WTC11 (cell line): Measurements from ENCODE around the gene MAML2. TPM values are rescaled to one million over a fixed set of nuclear protein-coding genes. Genes with fewer than 3 reads are reported as not detected.

Experiments used
- ATAC-seq: fragments of 200-7000 bp; cut with Tn5 transposase; 2 replicates; pipeline ENCODE4 v1.10.0; 2021; ENCODE audit warnings: mild to moderate bottlenecking, moderate library complexity
- CTCF ChIA-PET: fragments of 300-600 bp; sonication (Branson Sonifier 250); formaldehyde crosslinking; loops from one replicate; lab custom pipeline; 2021; ENCODE audit warnings: antibody characterized with exemption; lab: Charles Lee
- POLR2A ChIA-PET: fragments of 350-600 bp; sonication (Branson Sonifier 250); formaldehyde crosslinking; loops from one replicate; lab custom pipeline; 2021; ENCODE audit warnings: antibody characterized with exemption; lab: Charles Lee
- DNase-seq: peaks from one replicate; pipeline ENCODE4 v3.0.0; 2021; ENCODE audit warnings: low spot score
- H3K27ac Mint-ChIP-seq: 2 replicates; pipeline ENCODE4 v1.8.0; 2021; ENCODE audit warnings: mixed read lengths
- H3K27me3 Mint-ChIP-seq: 2 replicates; pipeline ENCODE4 v1.8.0; 2021; ENCODE audit warnings: low read depth, mild to moderate bottlenecking, moderate library complexity, mixed read lengths
- H3K36me3 Mint-ChIP-seq: 2 replicates; pipeline ENCODE4 v1.8.0; 2021; ENCODE audit warnings: mixed read lengths
- H3K4me1 Mint-ChIP-seq: 2 replicates; pipeline ENCODE4 v1.8.0; 2022; ENCODE audit warnings: mixed read lengths
- H3K4me3 Mint-ChIP-seq: 2 replicates; pipeline ENCODE4 v1.8.0; 2021; ENCODE audit warnings: mild to moderate bottlenecking, moderate library complexity, mixed read lengths
- H3K9me3 Mint-ChIP-seq: 2 replicates; pipeline ENCODE4 v1.8.0; 2021; ENCODE audit warnings: mixed read lengths
- ATF1 ChIP-seq: sonication (generic); formaldehyde crosslinking; IDR thresholded peaks from 2 replicates; pipeline ENCODE4 v1.8.1; 2023; ENCODE audit warnings: mild to moderate bottlenecking, moderate library complexity, missing genetic modification reagents
- FOXJ3 ChIP-seq: sonication (generic); formaldehyde crosslinking; IDR thresholded peaks from 2 replicates; pipeline ENCODE4 v1.9.0; 2021; ENCODE audit warnings: missing genetic modification reagents, mild to moderate bottlenecking, borderline replicate concordance
- FOXP4 ChIP-seq: sonication (generic); formaldehyde crosslinking; IDR thresholded peaks from 2 replicates; pipeline ENCODE4 v1.8.0; 2022; ENCODE audit warnings: mild to moderate bottlenecking, missing genetic modification reagents
- GABPB1 ChIP-seq: sonication (generic); formaldehyde crosslinking; IDR thresholded peaks from 2 replicates; pipeline ENCODE4 v1.8.1; 2023; ENCODE audit warnings: mild to moderate bottlenecking, missing genetic modification reagents
- JAZF1 ChIP-seq: fragments of 250-450 bp; sonication (Bioruptor Pico); IDR thresholded peaks from 2 replicates; pipeline ENCODE4 v1.9.0; 2021; ENCODE audit warnings: moderate library complexity, mild to moderate bottlenecking, inconsistent platforms
- JUN ChIP-seq: sonication (generic); formaldehyde crosslinking; IDR thresholded peaks from 2 replicates; pipeline ENCODE4 v1.8.0; 2023; ENCODE audit warnings: mild to moderate bottlenecking, missing genetic modification reagents
- MLX ChIP-seq: sonication (generic); formaldehyde crosslinking; IDR thresholded peaks from 2 replicates; pipeline ENCODE4 v1.8.1; 2023; ENCODE audit warnings: mild to moderate bottlenecking, missing genetic modification reagents, moderate library complexity
- MXD4 ChIP-seq: fragments of 250-450 bp; sonication (Bioruptor Pico); IDR thresholded peaks from 2 replicates; pipeline ENCODE4 v1.8.0; 2021; ENCODE audit warnings: mild to moderate bottlenecking, moderate library complexity, borderline replicate concordance
- MYBL2 ChIP-seq: sonication (generic); formaldehyde crosslinking; IDR thresholded peaks from 2 replicates; pipeline ENCODE4 v1.8.1; 2023; ENCODE audit warnings: mild to moderate bottlenecking, moderate library complexity, missing genetic modification reagents
- NFYB ChIP-seq: sonication (generic); formaldehyde crosslinking; conservative IDR thresholded peaks from 2 replicates; pipeline ENCODE4 v1.8.0; 2022; ENCODE audit warnings: low read depth, missing genetic modification reagents
- OVOL2 ChIP-seq: fragments of 250-450 bp; sonication (Bioruptor Pico); IDR thresholded peaks from 2 replicates; pipeline ENCODE4 v1.9.0; 2021; ENCODE audit warnings: mild to moderate bottlenecking, borderline replicate concordance
- RELA ChIP-seq: sonication (generic); formaldehyde crosslinking; IDR thresholded peaks from 2 replicates; pipeline ENCODE4 v1.8.1; 2022; ENCODE audit warnings: missing genetic modification reagents, mild to moderate bottlenecking, borderline replicate concordance
- SMAD3 ChIP-seq: sonication (generic); formaldehyde crosslinking; IDR thresholded peaks from 2 replicates; pipeline ENCODE4 v1.8.0; 2022; ENCODE audit warnings: missing genetic modification reagents, mild to moderate bottlenecking, borderline replicate concordance
- SP1 ChIP-seq: sonication (generic); formaldehyde crosslinking; conservative IDR thresholded peaks from 2 replicates; pipeline ENCODE4 v1.8.1; 2022; ENCODE audit warnings: missing genetic modification reagents
- STAT6 ChIP-seq: sonication (generic); formaldehyde crosslinking; conservative IDR thresholded peaks from 2 replicates; pipeline ENCODE4 v1.8.1; 2023; ENCODE audit warnings: mild to moderate bottlenecking, low read depth, missing genetic modification reagents, moderate library complexity
- TCF7 ChIP-seq: sonication (generic); formaldehyde crosslinking; IDR thresholded peaks from 2 replicates; pipeline ENCODE4 v1.8.0; 2022; ENCODE audit warnings: mild to moderate bottlenecking, low read depth, missing genetic modification reagents, moderate library complexity
- TEAD4 ChIP-seq: sonication (generic); formaldehyde crosslinking; IDR thresholded peaks from 2 replicates; pipeline ENCODE4 v1.8.0; 2022; ENCODE audit warnings: mild to moderate bottlenecking, missing genetic modification reagents
- ZNF263 ChIP-seq: sonication (generic); formaldehyde crosslinking; IDR thresholded peaks from 2 replicates; pipeline ENCODE4 v1.8.1; 2022; ENCODE audit warnings: low read depth, mild to moderate bottlenecking, moderate library complexity, missing genetic modification reagents
- total RNA-seq: library from RNA; stranded (reverse); gene quantifications from 3 replicates; pipeline ENCODE4 v1.2.3, GENCODE V29; 2021

Gene MAML2
- total RNA-seq, 1 experiment from 2014 or later: 8.1 TPM

GRCh38 chr11:96254854-96255253 lies 88.1 kb downstream of the MAML2 start:
- ATAC-seq: no peak
- no peak for TF ChIP-seq MLX (CRISPR knock-in tag)
- no peak for TF ChIP-seq RELA (CRISPR knock-in tag)
- TF ChIP-seq SMAD3 (CRISPR knock-in tag): no peak
- TF ChIP-seq STAT6 (CRISPR knock-in tag): no peak
- CTCF ChIA-PET: interaction anchor here (0.9 to 1.2 kb wide), 3 partner anchors 11 to 406 kb away, joined by 3 to 6 read pairs (median 4); partner anchors contain the start of gene MAML2
- DNase-seq: no peak
- Mint-ChIP-seq H3K36me3 (no peaks in the 10 kb centered on the region; the same call in 1 of the 2 replicates), H3K27me3 (no peaks in the 10 kb centered on the region), H3K4me3 (no peak overlapping the region), H3K27ac (no peak overlapping the region), H3K9me3 (no peaks in the 10 kb centered on the region), H3K4me1 (peaks cover 56% of the 10 kb centered on the region)
- POLR2A ChIA-PET: interaction anchor here (0.6 kb wide), 1 partner anchor 105 kb away, joined by 4 read pairs; no protein-coding TSS in a partner anchor

DNA sequence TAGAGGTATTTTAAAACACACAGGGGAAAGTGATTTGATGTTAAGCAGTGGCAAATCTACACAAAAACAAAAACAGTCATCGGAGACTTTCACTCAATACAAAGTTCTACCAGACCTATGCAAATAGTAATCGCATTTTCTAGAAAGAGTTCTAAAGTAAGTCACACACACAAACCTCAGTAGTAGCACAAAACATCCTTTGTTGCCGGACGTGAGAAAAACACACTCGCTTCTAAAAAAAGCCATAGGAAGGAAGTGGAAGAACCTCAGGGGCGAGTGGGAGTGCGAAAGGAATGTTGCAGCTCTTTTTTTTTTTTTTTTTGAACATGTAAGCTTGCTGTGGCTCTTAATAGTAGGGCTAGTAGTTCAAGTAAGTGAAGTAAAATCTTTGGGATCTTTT lies 88.9 kb downstream of the MAML2 start:
- H3K27me3 Mint-ChIP-seq: no peaks in the 10 kb centered on the region
- DNase-seq: no peak
- CTCF ChIA-PET: interaction anchor here (1.9 kb wide), 1 partner anchor 89 kb away, joined by 10 read pairs; the partner anchor contains the start of gene MAML2
- TF ChIP-seq OVOL2 (CRISPR knock-in tag) (no peak), FOXJ3 (CRISPR knock-in tag) (no peak), MYBL2 (CRISPR knock-in tag) (no peak), JUN (CRISPR knock-in tag) (no peak), NFYB (no peak), ATF1 (CRISPR knock-in tag) (no peak), MXD4 (CRISPR knock-in tag) (no peak), JAZF1 (CRISPR knock-in tag) (no peak), TEAD4 (CRISPR knock-in tag) (no peak), SP1 (CRISPR knock-in tag) (no peak), STAT6 (CRISPR knock-in tag) (no peak), ZNF263 (CRISPR knock-in tag) (no peak), FOXP4 (CRISPR knock-in tag) (no peak), GABPB1 (no peak), TCF7 (CRISPR knock-in tag) (no peak)
- no peak for ATAC-seq
- no peaks in the 10 kb centered on the region; the same call in 1 of the 2 replicates for H3K36me3 Mint-ChIP-seq
- POLR2A ChIA-PET: no interaction called here
- H3K9me3 Mint-ChIP-seq: no peaks in the 10 kb centered on the region
- H3K27ac Mint-ChIP-seq: peak overlapping the region; percentile 91
- no peak overlapping the region for H3K4me3 Mint-ChIP-seq
- peaks cover 50% of the 10 kb centered on the region for H3K4me1 Mint-ChIP-seq
